Karpas-422 (cell line): Measurements from ENCODE around the gene NMNAT2. TPM values are rescaled to one million over a fixed set of nuclear protein-coding genes. Genes with fewer than 3 reads are reported as not detected.

Source experiments
- DNase-seq: peaks from one replicate; pipeline ENCODE4 v3.0.0-alpha.2; 2015
- H2AFZ ChIP-seq: fragments of 200-600 bp; sonication (generic); 2 replicates; pipeline ENCODE4 v1.6.1; 2014; ENCODE audit warnings: antibody characterized with exemption, low read length, mixed read lengths
- H3K27ac ChIP-seq: fragments of 200-600 bp; sonication (generic); 2 replicates; pipeline ENCODE4 v1.5.1; 2014; ENCODE audit warnings: mild to moderate bottlenecking, low read length, moderate library complexity
- H3K27me3 ChIP-seq: fragments of 200-600 bp; sonication (generic); 2 replicates; pipeline ENCODE4 v1.6.1; 2014; ENCODE audit warnings: low read length, mixed read lengths
- H3K36me3 ChIP-seq: fragments of 200-600 bp; sonication (generic); 2 replicates; pipeline ENCODE4 v1.6.1; 2014; ENCODE audit warnings: low read length, mixed read lengths; ENCODE audit not compliant: insufficient read depth
- H3K4me1 ChIP-seq: fragments of 200-600 bp; sonication (generic); 2 replicates; pipeline ENCODE4 v1.6.1; 2014; ENCODE audit warnings: mild to moderate bottlenecking, low read length, mixed read lengths
- H3K4me2 ChIP-seq: fragments of 200-600 bp; sonication (generic); 2 replicates; pipeline ENCODE4 v1.6.1; 2014; ENCODE audit warnings: low read length, low read depth, mild to moderate bottlenecking; ENCODE audit not compliant: poor library complexity, severe bottlenecking
- H3K4me3 ChIP-seq: fragments of 200-600 bp; sonication (generic); 2 replicates; pipeline ENCODE4 v1.5.1; 2014; ENCODE audit warnings: mild to moderate bottlenecking, antibody characterized with exemption, low read length, mixed read lengths
- H3K79me2 ChIP-seq: fragments of 200-600 bp; sonication (generic); 2 replicates; pipeline ENCODE4 v1.6.1; 2014; ENCODE audit warnings: mild to moderate bottlenecking, low read length, mixed read lengths
- H3K9ac ChIP-seq: fragments of 200-600 bp; sonication (generic); 2 replicates; pipeline ENCODE4 v1.6.0; 2014; ENCODE audit warnings: low read length
- H3K9me2 ChIP-seq: fragments of 200-600 bp; sonication (generic), shearing (Covaris generic); replicated peaks from 2 replicates; pipeline ENCODE4 v1.6.0; 2014; ENCODE audit warnings: mild to moderate bottlenecking, low read length, moderate library complexity; ENCODE audit not compliant: insufficient read depth
- H3K9me3 ChIP-seq: fragments of 300-700, 200-600 bp; sonication (generic); 2 replicates; pipeline ENCODE4 v1.6.1; 2014; ENCODE audit warnings: low read length, mixed read lengths
- H4K20me1 ChIP-seq: fragments of 200-600 bp; sonication (generic); 2 replicates; pipeline ENCODE4 v1.6.1; 2014; ENCODE audit warnings: mild to moderate bottlenecking, antibody characterized with exemption, low read length, low read depth; ENCODE audit not compliant: insufficient read depth
- total RNA-seq: library from RNA; depleted of rRNA; stranded (reverse); fragments of >200 nt; shearing (Covaris generic); gene quantifications from 2 replicates; pipeline ENCODE4 v1.2.3, GENCODE V29; 2014; ENCODE audit warnings: low replicate concordance

Gene NMNAT2
- total RNA-seq, 1 experiment from 2014 or later: not detected

DNA sequence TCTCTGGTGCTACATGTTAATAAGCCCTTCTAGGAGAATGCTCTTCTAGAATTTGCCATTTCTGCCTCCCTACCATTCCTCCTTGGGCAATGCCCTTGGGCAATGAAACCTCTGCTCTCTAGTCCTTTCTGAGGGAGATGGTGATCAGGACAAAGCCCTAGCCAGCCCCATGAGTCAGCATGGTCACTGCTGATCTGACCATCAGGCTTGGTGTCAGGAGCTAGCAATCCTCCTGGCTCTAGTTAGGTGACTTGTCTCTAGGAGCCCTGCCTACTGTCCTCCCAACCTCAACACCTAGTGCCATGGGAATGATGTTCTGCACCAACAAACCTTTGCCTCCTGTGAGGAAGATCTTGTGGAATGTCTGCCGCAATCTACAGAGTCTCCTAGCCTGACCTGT lies 89.8 kb downstream of the NMNAT2 start:
- Histone ChIP-seq H3K9me2 (no peaks in the 10 kb centered on the region), H3K4me1 (no peaks in the 10 kb centered on the region), H2AFZ (no peak overlapping the region), H3K9ac (no peak overlapping the region), H4K20me1 (no peaks in the 10 kb centered on the region), H3K4me3 (no peak overlapping the region), H3K36me3 (no peaks in the 10 kb centered on the region), H3K4me2 (no peak overlapping the region), H3K27me3 (no peaks in the 10 kb centered on the region), H3K79me2 (no peaks in the 10 kb centered on the region), H3K9me3 (no peaks in the 10 kb centered on the region), H3K27ac (no peak overlapping the region)
- no peak for DNase-seq

DNA sequence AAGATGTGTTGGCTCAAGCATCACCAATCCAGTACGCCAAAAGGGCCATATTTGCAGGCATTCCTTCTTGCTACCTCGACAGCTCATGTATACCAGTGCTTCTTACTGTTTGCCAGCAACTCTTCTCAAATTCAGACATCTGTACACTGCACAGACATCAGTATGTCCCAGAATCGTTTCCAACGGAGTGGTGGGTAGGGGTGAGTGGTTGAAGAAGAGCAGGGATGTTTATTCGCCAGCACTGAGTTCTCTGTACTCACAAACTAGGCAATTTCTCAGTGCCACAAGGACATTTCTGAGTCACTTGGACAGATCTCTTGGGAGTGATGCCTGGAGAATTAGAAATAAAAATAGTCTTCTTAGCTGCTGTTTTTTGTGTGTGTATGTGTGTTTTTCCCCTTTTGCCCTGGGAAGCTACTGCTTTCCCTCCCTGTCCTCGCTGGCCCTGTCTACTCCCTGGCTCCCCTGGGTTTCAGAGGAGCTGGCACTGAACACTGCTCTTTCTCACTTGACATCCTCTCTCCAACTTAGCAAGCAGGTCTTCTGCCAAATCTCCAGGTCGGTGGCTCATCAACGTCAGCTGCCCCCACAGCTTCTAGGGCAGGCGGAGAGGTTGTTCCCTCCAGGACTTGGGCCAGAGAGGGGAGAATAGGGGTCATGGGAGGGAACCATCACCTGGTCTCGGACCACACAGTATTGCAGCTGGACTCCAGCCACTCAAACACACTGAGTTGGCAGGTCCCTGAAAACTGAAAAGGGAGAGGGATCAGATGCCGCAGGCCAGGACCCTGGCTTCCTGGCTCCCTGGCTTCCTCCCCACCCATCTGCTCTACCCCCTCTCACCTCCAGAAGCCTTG lies 90.5 kb downstream of the NMNAT2 start:
- H3K4me3 ChIP-seq: no peak overlapping the region
- DNase-seq: no peak
- H3K9me2 ChIP-seq: no peaks in the 10 kb centered on the region
- no peaks in the 10 kb centered on the region for H3K9me3 ChIP-seq
- no peaks in the 10 kb centered on the region for H3K27me3 ChIP-seq
- H3K36me3 ChIP-seq: no peaks in the 10 kb centered on the region
- no peak overlapping the region for H3K27ac ChIP-seq
- H4K20me1 ChIP-seq: no peaks in the 10 kb centered on the region
- H3K79me2 ChIP-seq: no peaks in the 10 kb centered on the region
- H3K4me2 ChIP-seq: no peak overlapping the region
- H2AFZ ChIP-seq: no peak overlapping the region
- H3K4me1 ChIP-seq: no peaks in the 10 kb centered on the region
- no peak overlapping the region for H3K9ac ChIP-seq

DNA sequence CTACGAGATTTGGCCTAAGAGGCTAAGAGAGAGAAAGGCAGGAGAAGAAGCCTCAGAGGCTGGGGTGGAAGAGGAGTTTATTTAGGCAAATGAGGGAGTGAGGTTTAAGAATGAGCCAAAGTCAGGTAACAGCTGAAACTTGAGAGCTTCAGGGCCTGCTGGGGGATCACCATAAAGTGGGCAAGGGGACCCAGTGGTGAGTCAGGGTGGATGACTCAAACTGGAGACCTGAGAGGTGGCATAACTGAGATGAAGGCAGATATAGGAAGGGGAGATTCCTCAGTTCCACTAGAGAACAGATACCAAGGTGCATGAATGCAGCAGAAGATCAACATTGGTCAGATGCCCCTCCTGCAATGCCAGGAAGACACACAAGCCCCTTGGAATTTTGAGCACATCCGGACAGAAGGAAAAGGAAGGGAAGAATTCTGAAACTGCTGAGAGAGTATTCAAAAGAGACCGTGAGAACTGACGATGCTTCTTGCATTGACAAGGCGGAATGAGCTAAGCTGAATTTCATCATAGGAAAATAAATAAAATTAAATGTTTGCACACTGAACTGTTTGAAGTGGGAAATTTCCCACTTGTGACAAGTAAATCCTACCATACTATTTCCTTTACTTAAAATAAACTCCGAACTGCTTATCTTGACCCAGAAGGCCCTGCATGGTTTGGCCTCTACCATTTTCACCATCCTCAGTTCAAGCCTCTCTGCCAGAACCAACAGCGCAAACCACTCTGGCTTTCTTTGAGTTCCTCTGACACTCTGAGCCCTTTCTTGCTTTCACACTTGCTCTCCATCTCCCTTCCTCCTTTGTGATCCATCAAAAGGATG lies 94.1 kb downstream of the NMNAT2 start:
- Histone ChIP-seq H3K9me2 (no peaks in the 10 kb centered on the region), H3K36me3 (no peaks in the 10 kb centered on the region), H3K27me3 (no peaks in the 10 kb centered on the region), H3K9me3 (no peaks in the 10 kb centered on the region), H3K4me1 (no peaks in the 10 kb centered on the region), H2AFZ (no peak overlapping the region), H3K79me2 (no peaks in the 10 kb centered on the region), H3K4me3 (no peak overlapping the region), H3K27ac (no peak overlapping the region), H4K20me1 (no peaks in the 10 kb centered on the region), H3K4me2 (no peak overlapping the region), H3K9ac (no peak overlapping the region)
- DNase-seq: no peak

DNA sequence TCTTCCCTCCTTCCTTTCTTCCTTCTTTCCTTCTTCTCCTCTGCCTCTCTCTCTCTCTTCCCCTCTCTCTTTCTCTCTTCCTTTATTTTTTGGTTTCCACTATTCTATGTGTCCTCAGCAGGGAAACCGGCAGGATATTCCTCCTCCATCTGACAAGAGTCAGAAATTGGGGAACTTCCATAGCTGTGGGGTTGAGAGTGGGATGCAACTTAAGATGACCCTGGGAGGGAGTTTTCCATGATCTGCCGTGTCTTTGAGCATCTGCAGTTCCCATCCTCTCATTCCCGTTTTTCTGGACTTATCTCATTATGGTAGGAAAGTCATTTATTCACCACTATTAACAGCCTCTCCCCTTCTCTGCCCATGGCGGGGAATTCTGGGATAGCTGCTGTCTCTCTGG lies 98.6 kb downstream of the NMNAT2 start:
- H3K4me2 ChIP-seq: no peak overlapping the region
- no peaks in the 10 kb centered on the region for H3K9me2 ChIP-seq
- H3K4me1 ChIP-seq: no peaks in the 10 kb centered on the region
- H3K9ac ChIP-seq: no peak overlapping the region
- no peaks in the 10 kb centered on the region for H3K79me2 ChIP-seq
- H3K36me3 ChIP-seq: no peaks in the 10 kb centered on the region
- H4K20me1 ChIP-seq: no peaks in the 10 kb centered on the region
- no peaks in the 10 kb centered on the region for H3K27me3 ChIP-seq
- H3K4me3 ChIP-seq: no peak overlapping the region
- no peak for DNase-seq
- no peak overlapping the region for H2AFZ ChIP-seq
- H3K27ac ChIP-seq: no peak overlapping the region
- no peaks in the 10 kb centered on the region for H3K9me3 ChIP-seq

DNA sequence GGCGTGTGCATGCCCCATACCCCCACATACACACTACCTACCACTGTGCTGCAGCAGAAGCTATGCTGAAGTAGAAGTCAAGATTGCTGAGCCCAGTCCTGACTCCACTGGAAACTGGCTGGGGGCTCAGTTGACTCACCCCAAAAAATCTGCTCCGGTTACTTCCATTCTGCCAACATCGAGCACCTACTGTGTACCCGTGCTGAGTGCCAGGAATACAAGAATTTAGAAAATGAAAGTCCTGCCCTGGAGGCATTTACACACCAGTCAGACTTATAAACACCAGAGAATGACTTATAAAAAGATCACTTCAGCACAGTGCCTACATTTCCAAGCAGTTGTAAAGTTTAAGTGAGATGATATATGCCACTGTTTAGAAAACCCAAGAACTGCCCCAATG lies 99.1 kb downstream of the NMNAT2 start:
- no peak for DNase-seq
- no peaks in the 10 kb centered on the region for H3K9me3 ChIP-seq
- H3K9me2 ChIP-seq: no peaks in the 10 kb centered on the region
- H3K4me2 ChIP-seq: no peak overlapping the region
- no peak overlapping the region for H3K4me3 ChIP-seq
- no peaks in the 10 kb centered on the region for H3K4me1 ChIP-seq
- no peaks in the 10 kb centered on the region for H3K36me3 ChIP-seq
- H3K79me2 ChIP-seq: no peaks in the 10 kb centered on the region
- no peaks in the 10 kb centered on the region for H4K20me1 ChIP-seq
- no peak overlapping the region for H3K27ac ChIP-seq
- no peak overlapping the region for H2AFZ ChIP-seq
- H3K27me3 ChIP-seq: no peaks in the 10 kb centered on the region
- H3K9ac ChIP-seq: no peak overlapping the region

GRCh38 chr1:183318433-183318832 lies 99.7 kb downstream of the NMNAT2 start:
- Histone ChIP-seq H4K20me1 (no peaks in the 10 kb centered on the region), H3K27ac (no peak overlapping the region), H3K9me2 (no peaks in the 10 kb centered on the region), H3K9ac (no peak overlapping the region), H3K9me3 (no peaks in the 10 kb centered on the region), H3K4me2 (no peak overlapping the region), H3K36me3 (no peaks in the 10 kb centered on the region), H3K4me1 (no peaks in the 10 kb centered on the region), H3K4me3 (no peak overlapping the region), H3K27me3 (no peaks in the 10 kb centered on the region), H3K79me2 (no peaks in the 10 kb centered on the region), H2AFZ (no peak overlapping the region)
- DNase-seq: no peak

- no peaks in the 10 kb centered on the region for H3K4me1 ChIP-seq
- H3K27ac ChIP-seq: no peak overlapping the region
- no peaks in the 10 kb centered on the region for H3K9me2 ChIP-seq
- H3K79me2 ChIP-seq: no peaks in the 10 kb centered on the region
- H3K4me3 ChIP-seq: no peak overlapping the region
- H3K9me3 ChIP-seq: no peaks in the 10 kb centered on the region
- H3K4me2 ChIP-seq: no peak overlapping the region
- H3K9ac ChIP-seq: no peak overlapping the region
- DNase-seq: no peak
- H4K20me1 ChIP-seq: no peaks in the 10 kb centered on the region
- no peaks in the 10 kb centered on the region for H3K27me3 ChIP-seq
- no peak overlapping the region for H2AFZ ChIP-seq
- no peaks in the 10 kb centered on the region for H3K36me3 ChIP-seq
Measured at GRCh38 chr1:183315991-183316758, 102.0 kb downstream of the NMNAT2 start.

DNA sequence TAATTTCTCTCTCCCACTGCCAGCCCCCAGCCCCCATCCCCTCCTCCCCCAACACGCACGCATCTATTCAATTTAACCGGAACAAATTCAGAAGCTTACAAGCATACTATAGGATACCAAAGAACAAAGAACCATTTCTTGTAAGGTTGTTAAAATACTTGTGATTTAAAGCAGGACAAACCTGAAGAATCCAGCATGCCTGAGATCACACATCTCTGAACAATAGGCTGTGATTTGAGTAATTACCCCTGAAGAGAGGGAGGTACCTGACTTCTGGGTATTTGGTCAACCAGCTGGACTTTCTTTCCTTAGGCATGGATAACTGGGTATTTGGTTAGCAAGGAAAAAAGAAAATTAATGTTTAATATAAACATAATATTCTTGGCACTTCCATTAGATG lies 105.1 kb downstream of the NMNAT2 start:
- Histone ChIP-seq H3K4me3 (no peak overlapping the region), H4K20me1 (no peaks in the 10 kb centered on the region), H3K4me2 (no peak overlapping the region), H3K27me3 (no peaks in the 10 kb centered on the region), H3K9me2 (no peaks in the 10 kb centered on the region), H3K36me3 (no peaks in the 10 kb centered on the region), H3K4me1 (no peaks in the 10 kb centered on the region), H2AFZ (no peak overlapping the region), H3K79me2 (no peaks in the 10 kb centered on the region), H3K9ac (no peak overlapping the region), H3K9me3 (no peaks in the 10 kb centered on the region), H3K27ac (no peak overlapping the region)
- no peak for DNase-seq
